Breast epithelium (tissue), 4 donors: ENCODE measurements around the gene CTDSP1. TPM values are rescaled to one million over a fixed set of nuclear protein-coding genes. Genes with fewer than 3 reads are reported as not detected.

Source experiments
- DNase-seq, 2 donors: peaks; one replicate each; pipeline ENCODE4 v3.0.0-alpha.2; 2019; ENCODE audit warnings: low spot score in 2 of 2
- H3K27ac ChIP-seq, 2 donors: fragments of 200-600 bp; sonication (generic) in 1 of 2; one replicate each; pipeline ENCODE4 v1.5.1; 2016 to 2019; ENCODE audit warnings: mild to moderate bottlenecking in 1 of 2
- H3K27me3 ChIP-seq, 2 donors: fragments of 200-600 bp; sonication (generic) in 1 of 2; one replicate each; pipeline versions ENCODE4 v1.5.1 to v1.6.0; 2017 to 2019; ENCODE audit warnings: control low read depth in 1 of 2, mild to moderate bottlenecking in 1 of 2
- H3K36me3 ChIP-seq: fragments of 200-600 bp; one replicate; pipeline ENCODE4 v1.5.1; 2019
- H3K4me1 ChIP-seq, 2 donors: fragments of 200-600 bp; sonication (generic); one replicate each; pipeline ENCODE4 v1.5.1; 2016 to 2019; ENCODE audit warnings: control low read depth in 1 of 2
- H3K4me3 ChIP-seq, 3 donors: fragments of 200-600 bp; sonication (generic); 1 replicate in 2 of 3; 2 replicates in 1 of 3; pipeline ENCODE4 v1.5.1; 2016 to 2019; ENCODE audit warnings: mild to moderate bottlenecking in 3 of 3, moderate library complexity in 2 of 3
- H3K9me3 ChIP-seq, 2 donors: fragments of 200-600 bp; sonication (generic) in 1 of 2; one replicate each; pipeline ENCODE4 v1.5.1; 2016 to 2019; ENCODE audit warnings: control low read depth in 1 of 2
- POLR2A ChIP-seq: fragments of 450-650 bp; IDR thresholded peaks from one replicate; pipeline ENCODE4 v1.6.1; 2016; ENCODE audit warnings: antibody characterized with exemption, mild to moderate bottlenecking, moderate library complexity
- POLR2AphosphoS5 ChIP-seq, 3 donors: sonication (generic); formaldehyde crosslinking; IDR thresholded peaks; one replicate each; pipeline ENCODE4 v1.6.1; 2017; ENCODE audit warnings: antibody characterized with exemption in 3 of 3
- intact Hi-C: fragments of 100-400 bp; cut with DNase I; formaldehyde crosslinking; loops from one replicate; pipeline ENCODE4 v1.15.1; 2023; ENCODE audit warnings: low total_unique reads
- total RNA-seq, 3 donors: library from RNA; depleted of rRNA; stranded (reverse); fragments of >200 nt; gene quantifications; one replicate each; pipeline ENCODE4 v1.1.0, GENCODE V29; 2016
- TF ChIP-seq, protein P1 (sequence below), 3 donors: fragments of 450-650 bp; IDR thresholded peaks; one replicate each; pipeline ENCODE4 v1.5.1; 2016 to 2017; ENCODE audit warnings: antibody characterized with exemption in 3 of 3, mild to moderate bottlenecking in 3 of 3, moderate library complexity in 3 of 3

Gene CTDSP1, protein sequence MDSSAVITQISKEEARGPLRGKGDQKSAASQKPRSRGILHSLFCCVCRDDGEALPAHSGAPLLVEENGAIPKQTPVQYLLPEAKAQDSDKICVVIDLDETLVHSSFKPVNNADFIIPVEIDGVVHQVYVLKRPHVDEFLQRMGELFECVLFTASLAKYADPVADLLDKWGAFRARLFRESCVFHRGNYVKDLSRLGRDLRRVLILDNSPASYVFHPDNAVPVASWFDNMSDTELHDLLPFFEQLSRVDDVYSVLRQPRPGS
- total RNA-seq = 100 to 1,000 TPM in 1 of 3 donors, 10 to 100 TPM in 2; 83.9 to 113 (median 95.9) TPM

DNA sequence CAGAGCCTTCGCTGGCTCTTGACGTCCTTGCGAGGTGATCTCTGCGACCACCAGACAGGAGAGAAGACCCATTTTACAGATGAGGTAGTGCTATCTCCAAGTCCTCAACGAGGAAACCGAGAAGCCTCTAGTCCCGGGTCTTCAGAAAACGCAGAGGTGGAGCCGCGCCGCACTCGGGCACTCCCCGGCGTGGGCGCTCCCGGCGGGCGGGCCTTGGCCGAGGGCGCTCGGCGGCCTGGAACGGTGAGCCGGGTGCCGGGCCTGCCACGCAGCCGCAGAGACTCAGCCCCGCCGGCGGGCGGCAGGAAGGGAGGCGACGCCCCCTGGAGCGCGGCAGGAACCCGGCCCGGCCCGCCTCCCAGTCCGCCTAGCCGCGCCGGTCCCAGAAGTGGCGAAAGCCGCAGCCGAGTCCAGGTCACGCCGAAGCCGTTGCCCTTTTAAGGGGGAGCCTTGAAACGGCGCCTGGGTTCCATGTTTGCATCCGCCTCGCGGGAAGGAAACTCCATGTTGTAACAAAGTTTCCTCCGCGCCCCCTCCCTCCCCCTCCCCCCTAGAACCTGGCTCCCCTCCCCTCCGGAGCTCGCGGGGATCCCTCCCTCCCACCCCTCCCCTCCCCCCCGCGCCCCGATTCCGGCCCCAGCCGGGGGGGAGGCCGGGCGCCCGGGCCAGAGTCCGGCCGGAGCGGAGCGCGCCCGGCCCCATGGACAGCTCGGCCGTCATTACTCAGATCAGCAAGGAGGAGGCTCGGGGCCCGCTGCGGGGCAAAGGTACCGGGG, at the start of gene CTDSP1:
Gene CTDSP1 (plus strand): TSS at position 478 of the 776 bp plus-strand sequence. CDS start 223 bp downstream, at position 701.
- no peaks in the 10 kb centered on the region for H3K9me3 ChIP-seq
- H3K36me3 ChIP-seq = no peaks in the 10 kb centered on the region
- H3K27ac ChIP-seq = peak within 1 kb of the TSS; percentile 97 to 99
- peaks cover 10 to 11% of the 10 kb centered on the region in 2 donors for H3K4me1 ChIP-seq
- peak; percentile 57 to 82 (median 70) for TF ChIP-seq POLR2AphosphoS5 (IDR thresholded peaks at IDR 0.05)
- TF ChIP-seq, protein P1, sequence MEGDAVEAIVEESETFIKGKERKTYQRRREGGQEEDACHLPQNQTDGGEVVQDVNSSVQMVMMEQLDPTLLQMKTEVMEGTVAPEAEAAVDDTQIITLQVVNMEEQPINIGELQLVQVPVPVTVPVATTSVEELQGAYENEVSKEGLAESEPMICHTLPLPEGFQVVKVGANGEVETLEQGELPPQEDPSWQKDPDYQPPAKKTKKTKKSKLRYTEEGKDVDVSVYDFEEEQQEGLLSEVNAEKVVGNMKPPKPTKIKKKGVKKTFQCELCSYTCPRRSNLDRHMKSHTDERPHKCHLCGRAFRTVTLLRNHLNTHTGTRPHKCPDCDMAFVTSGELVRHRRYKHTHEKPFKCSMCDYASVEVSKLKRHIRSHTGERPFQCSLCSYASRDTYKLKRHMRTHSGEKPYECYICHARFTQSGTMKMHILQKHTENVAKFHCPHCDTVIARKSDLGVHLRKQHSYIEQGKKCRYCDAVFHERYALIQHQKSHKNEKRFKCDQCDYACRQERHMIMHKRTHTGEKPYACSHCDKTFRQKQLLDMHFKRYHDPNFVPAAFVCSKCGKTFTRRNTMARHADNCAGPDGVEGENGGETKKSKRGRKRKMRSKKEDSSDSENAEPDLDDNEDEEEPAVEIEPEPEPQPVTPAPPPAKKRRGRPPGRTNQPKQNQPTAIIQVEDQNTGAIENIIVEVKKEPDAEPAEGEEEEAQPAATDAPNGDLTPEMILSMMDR (IDR thresholded peaks at IDR 0.05) = no peak
- no peaks in the 10 kb centered on the region for H3K27me3 ChIP-seq
- DNase-seq = peak; percentile 95 to 98
- peak within 1 kb of the TSS; percentile 97 to 100 (median 98) for H3K4me3 ChIP-seq
- intact Hi-C loops = loop anchor here (5.0 kb wide), 1 partner anchor 863 kb away; no protein-coding TSS in a partner anchor

DNA sequence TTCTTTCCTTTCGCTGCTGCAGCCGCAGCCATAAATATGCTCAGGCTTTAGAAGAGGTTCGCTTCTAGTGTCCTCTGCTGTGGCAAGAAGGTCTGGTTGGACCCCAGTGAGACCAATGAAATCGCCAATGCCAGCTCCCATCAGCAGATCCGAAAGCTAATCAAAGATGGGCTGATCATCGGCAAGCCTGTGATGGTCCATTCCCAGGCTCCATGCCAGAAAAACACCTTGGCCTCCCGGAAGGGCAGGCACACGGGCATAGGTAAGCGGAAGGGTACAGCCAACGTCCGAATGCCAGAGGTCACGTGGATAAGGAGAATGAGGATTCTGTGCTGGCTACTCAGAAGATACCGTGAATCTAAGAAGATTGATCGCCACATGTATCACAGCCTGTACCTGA, 45.6 kb upstream of the CTDSP1 start:
- Histone ChIP-seq H3K36me3 (no peaks in the 10 kb centered on the region), H3K27me3 (no peaks in the 10 kb centered on the region), H3K4me3 (no peak overlapping the region), H3K27ac (no peak overlapping the region), H3K4me1 (no peaks in the 10 kb centered on the region), H3K9me3 (peaks cover 0 to 12% of the 10 kb centered on the region in 2 donors)
- no peak for DNase-seq
- TF ChIP-seq, protein P1 (IDR thresholded peaks at IDR 0.05) = no peak
- TF ChIP-seq POLR2AphosphoS5 (IDR thresholded peaks at IDR 0.05) (no peak), POLR2A (no peak)
- intact Hi-C loops = no loop called here

DNA sequence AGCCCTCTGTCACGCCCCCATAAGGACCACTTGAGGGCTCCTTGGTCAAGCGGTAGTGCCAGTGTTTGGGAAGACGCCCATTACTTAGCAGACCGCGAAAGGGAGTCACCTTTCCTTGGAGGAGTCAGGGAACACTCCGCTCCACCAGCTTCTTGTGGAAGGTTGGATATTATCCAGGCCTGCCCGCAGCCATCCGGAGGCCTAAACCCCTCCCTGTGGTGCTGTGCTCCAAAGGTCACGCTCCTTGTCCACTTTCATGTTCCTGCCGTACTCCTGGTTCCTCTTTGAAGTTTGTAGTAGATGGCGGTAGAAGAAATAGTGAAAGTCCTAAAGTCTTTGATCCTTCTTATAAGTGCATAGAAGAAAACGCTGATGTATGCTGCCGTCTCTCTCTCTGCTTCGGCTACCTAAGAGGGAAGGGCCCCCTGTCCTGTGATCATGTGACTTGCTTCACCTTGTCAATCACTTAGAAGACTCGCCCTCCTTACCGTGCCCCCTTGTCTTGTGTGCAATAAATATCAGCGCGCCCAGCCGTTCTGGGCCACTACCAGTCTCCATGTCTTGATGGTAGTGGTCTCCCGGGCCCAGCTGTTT, 44.7 kb upstream of the CTDSP1 start:
- Histone ChIP-seq H3K9me3 (peaks cover 0 to 12% of the 10 kb centered on the region in 2 donors), H3K4me1 (no peaks in the 10 kb centered on the region), H3K36me3 (no peaks in the 10 kb centered on the region), H3K27me3 (no peaks in the 10 kb centered on the region), H3K27ac (no peak overlapping the region), H3K4me3 (no peak overlapping the region)
- DNase-seq = no peak
- TF ChIP-seq, protein P1 (IDR thresholded peaks at IDR 0.05) = no peak
- no peak for TF ChIP-seq POLR2A
- no peak for TF ChIP-seq POLR2AphosphoS5 (IDR thresholded peaks at IDR 0.05)
- intact Hi-C loops = loop anchor here (5.0 kb wide), 1 partner anchor 1242 kb away; the partner anchor contains the start of gene STK11IP

DNA sequence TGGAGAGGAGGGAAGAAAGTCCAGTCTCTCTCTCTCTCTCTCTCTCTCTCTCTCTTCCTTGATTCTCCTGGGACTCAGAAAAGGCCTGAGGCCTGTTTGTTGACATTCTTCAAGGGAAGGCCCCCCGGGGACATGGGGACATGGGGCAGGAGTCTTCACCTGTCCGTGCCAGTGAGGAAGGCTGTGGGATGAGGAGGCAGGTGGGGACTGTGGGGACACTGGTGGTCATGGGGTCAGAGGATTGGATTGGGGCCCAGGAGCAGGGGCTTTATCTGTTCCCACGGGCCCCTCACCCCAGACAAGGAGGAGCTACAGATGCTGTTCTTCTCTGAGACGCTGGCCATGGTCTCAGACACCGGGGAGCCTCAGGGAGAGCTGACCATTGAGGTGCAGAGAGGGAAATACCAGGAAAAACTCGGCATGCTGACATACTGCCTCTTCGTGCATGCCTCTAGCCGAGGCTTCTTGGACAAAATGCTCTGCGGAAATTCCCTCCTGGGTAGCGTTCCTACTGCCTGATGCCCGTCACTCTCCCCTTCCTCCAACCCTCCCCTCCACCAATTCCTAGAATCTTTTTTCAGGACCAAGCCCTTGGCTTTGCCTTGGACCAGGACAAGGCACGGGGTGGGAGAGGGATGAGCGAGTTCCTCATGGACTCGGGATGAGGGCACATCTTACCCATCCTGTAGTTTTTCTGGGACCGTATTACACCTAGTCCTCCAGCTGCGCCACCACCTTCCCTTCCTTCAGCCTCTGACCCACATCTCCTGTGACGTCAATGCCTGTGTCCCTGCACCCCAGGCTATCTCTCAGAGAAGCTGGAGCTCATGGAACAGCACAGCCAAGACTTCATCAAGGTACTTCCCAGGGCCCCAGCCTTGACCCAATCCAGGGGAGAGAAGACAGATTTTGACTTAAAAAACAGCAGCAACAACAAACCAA, 42.2 kb upstream of the CTDSP1 start:
- Histone ChIP-seq H3K4me3 (no peak overlapping the region), H3K4me1 (no peaks in the 10 kb centered on the region), H3K36me3 (no peaks in the 10 kb centered on the region), H3K27ac (no peak overlapping the region), H3K9me3 (no peaks in the 10 kb centered on the region), H3K27me3 (no peaks in the 10 kb centered on the region)
- no peak for DNase-seq
- TF ChIP-seq POLR2A (no peak), POLR2AphosphoS5 (IDR thresholded peaks at IDR 0.05) (no peak)
- TF ChIP-seq, protein P1 (IDR thresholded peaks at IDR 0.05) = no peak
- intact Hi-C loops = loop anchor here (5.0 kb wide), 1 partner anchor 1240 kb away; the partner anchor contains the start of gene STK11IP
